ENCODE results near the gene CFAP61.

Gene CFAP61

GRCh38 chr20:20276811-20277530, 224.6 kb downstream of the CFAP61 start:
- TF ChIP-seq, protein P1, sequence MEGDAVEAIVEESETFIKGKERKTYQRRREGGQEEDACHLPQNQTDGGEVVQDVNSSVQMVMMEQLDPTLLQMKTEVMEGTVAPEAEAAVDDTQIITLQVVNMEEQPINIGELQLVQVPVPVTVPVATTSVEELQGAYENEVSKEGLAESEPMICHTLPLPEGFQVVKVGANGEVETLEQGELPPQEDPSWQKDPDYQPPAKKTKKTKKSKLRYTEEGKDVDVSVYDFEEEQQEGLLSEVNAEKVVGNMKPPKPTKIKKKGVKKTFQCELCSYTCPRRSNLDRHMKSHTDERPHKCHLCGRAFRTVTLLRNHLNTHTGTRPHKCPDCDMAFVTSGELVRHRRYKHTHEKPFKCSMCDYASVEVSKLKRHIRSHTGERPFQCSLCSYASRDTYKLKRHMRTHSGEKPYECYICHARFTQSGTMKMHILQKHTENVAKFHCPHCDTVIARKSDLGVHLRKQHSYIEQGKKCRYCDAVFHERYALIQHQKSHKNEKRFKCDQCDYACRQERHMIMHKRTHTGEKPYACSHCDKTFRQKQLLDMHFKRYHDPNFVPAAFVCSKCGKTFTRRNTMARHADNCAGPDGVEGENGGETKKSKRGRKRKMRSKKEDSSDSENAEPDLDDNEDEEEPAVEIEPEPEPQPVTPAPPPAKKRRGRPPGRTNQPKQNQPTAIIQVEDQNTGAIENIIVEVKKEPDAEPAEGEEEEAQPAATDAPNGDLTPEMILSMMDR (IDR thresholded peaks at IDR 0.05; ENCODE audit: borderline replicate concordance, insufficient read depth, low read depth, low read length) = no peak

DNA sequence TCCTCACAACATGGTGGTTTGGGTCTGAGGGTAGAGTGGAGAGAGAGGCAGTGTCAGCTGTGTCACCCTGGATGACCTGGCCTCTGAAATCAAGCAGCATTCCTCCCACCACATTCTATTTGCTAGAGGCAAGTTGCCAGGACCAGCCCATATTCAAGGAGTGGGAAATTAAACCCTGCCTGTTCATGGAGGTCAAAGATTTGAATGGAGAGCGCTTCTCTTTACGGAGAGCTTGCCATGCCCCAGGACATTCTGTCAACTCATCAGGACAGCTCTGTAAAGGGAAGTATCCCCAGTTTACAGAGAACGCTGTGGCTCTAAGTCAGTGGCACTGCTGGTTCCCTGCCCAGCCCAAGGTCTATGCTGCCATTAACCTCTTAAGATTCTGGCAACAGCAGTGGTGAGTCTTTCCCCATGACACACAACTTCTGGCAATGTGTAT, 225.6 kb downstream of the CFAP61 start:
- TF ChIP-seq, protein P1 (IDR thresholded peaks at IDR 0.05; ENCODE audit: borderline replicate concordance, insufficient read depth, low read depth, low read length) = no peak
- H3K4me3 ChIP-seq (ENCODE audit: low read depth, low read length) = no peak overlapping the region

More at GRCh38 chr20:20276811-20277530, 224.6 kb downstream of the CFAP61 start:
- no peak overlapping the region for H3K4me3 ChIP-seq (ENCODE audit: low read depth, low read length)

DNA sequence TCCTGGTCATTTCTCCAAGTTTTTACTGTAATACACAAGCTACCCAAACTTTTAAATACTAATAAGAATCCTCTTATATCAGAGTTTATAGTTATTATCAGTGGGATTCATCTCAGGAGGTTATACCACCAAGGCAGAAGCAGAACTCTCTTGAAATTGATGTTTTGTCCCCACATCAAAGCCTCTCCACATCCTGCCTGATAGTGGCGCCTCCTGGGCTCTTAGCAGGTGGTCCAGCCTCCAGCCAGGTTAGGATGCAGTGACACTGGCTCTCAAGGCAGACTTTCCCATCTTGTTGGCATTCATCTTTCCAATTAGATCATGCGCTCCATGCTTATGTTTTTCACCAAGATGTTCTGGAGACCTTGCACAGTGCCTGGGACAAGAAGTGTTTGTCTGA, 233.7 kb downstream of the CFAP61 start:
- TF ChIP-seq, protein P1 (IDR thresholded peaks at IDR 0.05; ENCODE audit: borderline replicate concordance, insufficient read depth, low read depth, low read length) = no peak
- H3K4me3 ChIP-seq (ENCODE audit: low read depth, low read length) = no peak overlapping the region

GRCh38 chr20:20289331-20289730, 237.0 kb downstream of the CFAP61 start:
- H3K4me3 ChIP-seq (ENCODE audit: low read depth, low read length) = no peak overlapping the region
- TF ChIP-seq, protein P1 (IDR thresholded peaks at IDR 0.05; ENCODE audit: borderline replicate concordance, insufficient read depth, low read depth, low read length) = no peak

GRCh38 chr20:20292472-20292871, 240.1 kb downstream of the CFAP61 start:
- no peak overlapping the region for H3K4me3 ChIP-seq (ENCODE audit: low read depth, low read length)
- TF ChIP-seq, protein P1 (IDR thresholded peaks at IDR 0.05; ENCODE audit: borderline replicate concordance, insufficient read depth, low read depth, low read length) = no peak

- no peak overlapping the region for H3K4me3 ChIP-seq (ENCODE audit: low read depth, low read length)
- TF ChIP-seq, protein P1 (IDR thresholded peaks at IDR 0.05; ENCODE audit: borderline replicate concordance, insufficient read depth, low read depth, low read length) = no peak
Observed at GRCh38 chr20:20293141-20293540, 240.8 kb downstream of the CFAP61 start.
